Gastrocnemius medialis (tissue), 4 donors: ENCODE measurements around the gene SH3BP5.

Source experiments
- CTCF ChIP-seq, 5 experiments: fragments of 450-650 bp in 3 of 5; fragments of 200-600 bp in 2 of 5; sonication (generic) in 2 of 5; IDR thresholded peaks in 4 of 5; conservative IDR thresholded peaks in 1 of 5; 1 replicate in 4 of 5; 2 replicates in 1 of 5; pipeline ENCODE4 v1.5.1; 2016 to 2019; ENCODE audit warnings: antibody characterized with exemption in 5 of 5, mild to moderate bottlenecking in 3 of 5, moderate library complexity in 3 of 5
- POLR2A ChIP-seq, 2 donors: fragments of 450-650 bp; IDR thresholded peaks; one replicate each; pipeline ENCODE4 v1.6.1; 2017; ENCODE audit warnings: antibody characterized with exemption in 2 of 2, mild to moderate bottlenecking in 2 of 2, moderate library complexity in 2 of 2

GRCh38 chr3:15287565-15288330 is 44.6 kb downstream of the SH3BP5 start:
- TF ChIP-seq CTCF (IDR thresholded peaks at IDR 0.05 in 4 of 5, conservative IDR thresholded peaks at IDR 0.05 in 1 of 5): no peak
- peak; percentile 60 to 72 for TF ChIP-seq POLR2A (IDR thresholded peaks at IDR 0.05)
